Liver (tissue), 9 donors: ENCODE results near the gene P2RY14. TPM values are rescaled to one million over a fixed set of nuclear protein-coding genes. Genes with fewer than 3 reads are reported as not detected.

ENCODE experiments used
- DNase-seq: peaks from one replicate; pipeline ENCODE4 v3.0.0-alpha.2; 2017; ENCODE audit warnings: low spot score
- H3K27ac ChIP-seq, 2 donors: one replicate each; pipeline ENCODE4 v1.7.0; 2013; ENCODE audit warnings: inconsistent platforms in 2 of 2, low read length in 2 of 2, control low read depth in 1 of 2, low read depth in 1 of 2, mild to moderate bottlenecking in 1 of 2
- H3K27me3 ChIP-seq, 4 donors: one replicate each; pipeline versions ENCODE4 v1.6.1 to v1.7.0; 2013; ENCODE audit warnings: low read length in 3 of 4, inconsistent platforms in 1 of 4, mild to moderate bottlenecking in 1 of 4, moderate library complexity in 1 of 4; ENCODE audit not compliant: control insufficient read depth in 4 of 4, insufficient read depth in 4 of 4
- H3K36me3 ChIP-seq, 4 donors: one replicate each; pipeline versions ENCODE4 v1.6.1 to v1.7.0; 2013; ENCODE audit warnings: low read length in 3 of 4, mild to moderate bottlenecking in 3 of 4, low read depth in 1 of 4, moderate library complexity in 1 of 4; ENCODE audit not compliant: control insufficient read depth in 4 of 4, insufficient read depth in 3 of 4
- H3K4me1 ChIP-seq, 4 donors: one replicate each; pipeline versions ENCODE4 v1.6.1 to v1.7.0; 2013; ENCODE audit warnings: low read length in 3 of 4, mild to moderate bottlenecking in 3 of 4, moderate library complexity in 1 of 4; ENCODE audit not compliant: control insufficient read depth in 4 of 4, insufficient read depth in 4 of 4
- H3K4me3 ChIP-seq, 3 donors: one replicate each; pipeline versions ENCODE4 v1.6.1 to v1.7.0; 2013; ENCODE audit warnings: low read length in 3 of 3, control low read depth in 1 of 3, low read depth in 1 of 3, mild to moderate bottlenecking in 1 of 3
- H3K9ac ChIP-seq, 2 donors: one replicate each; pipeline ENCODE4 v1.7.0; 2013; ENCODE audit warnings: low read length in 2 of 2, mild to moderate bottlenecking in 2 of 2, moderate library complexity in 2 of 2, control low read depth in 1 of 2, low read depth in 1 of 2
- H3K9me3 ChIP-seq, 4 donors: one replicate each; pipeline versions ENCODE4 v1.6.1 to v1.7.0; 2013; ENCODE audit warnings: low read length in 3 of 4; ENCODE audit not compliant: control insufficient read depth in 4 of 4
- CTCF ChIP-seq: fragments of 150-350 bp; IDR thresholded peaks from 2 replicates; pipeline ENCODE4 v1.5.1; 2017; ENCODE audit warnings: improper control_type of control experiment, low read depth, low read length; ENCODE audit not compliant: missing input control
- EGR1 ChIP-seq, 2 donors: IDR thresholded peaks; 2 replicates each; pipeline ENCODE4 v1.6.1; 2016 to 2018; ENCODE audit warnings: antibody characterized with exemption in 2 of 2, low read depth in 2 of 2
- FOXA1 ChIP-seq: IDR thresholded peaks from 2 replicates; pipeline ENCODE4 v1.6.1; 2016; ENCODE audit warnings: antibody characterized with exemption
- FOXA2 ChIP-seq: IDR thresholded peaks from 2 replicates; pipeline ENCODE4 v1.6.1; 2016; ENCODE audit warnings: antibody characterized with exemption
- GABPA ChIP-seq, 2 donors: IDR thresholded peaks in 1 of 2; conservative IDR thresholded peaks in 1 of 2; 2 replicates each; pipeline ENCODE4 v1.6.1; 2016; ENCODE audit warnings: antibody characterized with exemption in 2 of 2, mild to moderate bottlenecking in 1 of 2, moderate library complexity in 1 of 2
- HNF4A ChIP-seq, 2 donors: conservative IDR thresholded peaks; 2 replicates each; pipeline ENCODE4 v1.6.1; 2016; ENCODE audit warnings: antibody characterized with exemption in 2 of 2, mild to moderate bottlenecking in 2 of 2
- HNF4G ChIP-seq: IDR thresholded peaks from 2 replicates; pipeline ENCODE4 v1.6.1; 2016; ENCODE audit warnings: antibody characterized with exemption
- JUND ChIP-seq, 2 donors: IDR thresholded peaks; 2 replicates each; pipeline ENCODE4 v1.6.1; 2016; ENCODE audit warnings: antibody characterized with exemption in 2 of 2
- MAX ChIP-seq: IDR thresholded peaks from 2 replicates; pipeline ENCODE4 v1.6.1; 2016; ENCODE audit warnings: antibody characterized with exemption
- NR2F2 ChIP-seq: IDR thresholded peaks from 2 replicates; pipeline ENCODE4 v1.6.1; 2016; ENCODE audit warnings: antibody characterized with exemption
- RAD21 ChIP-seq, 2 donors: IDR thresholded peaks; 2 replicates each; pipeline ENCODE4 v1.6.1; 2016; ENCODE audit warnings: antibody characterized with exemption in 2 of 2, mild to moderate bottlenecking in 2 of 2
- RXRA ChIP-seq, 2 donors: IDR thresholded peaks; 2 replicates each; pipeline ENCODE4 v1.6.1; 2017 to 2018; ENCODE audit warnings: antibody characterized with exemption in 2 of 2, mild to moderate bottlenecking in 1 of 2
- SP1 ChIP-seq: IDR thresholded peaks from 2 replicates; pipeline ENCODE4 v1.6.1; 2018; ENCODE audit warnings: antibody characterized with exemption, mild to moderate bottlenecking
- TAF1 ChIP-seq: conservative IDR thresholded peaks from 2 replicates; pipeline ENCODE4 v1.6.1; 2016; ENCODE audit warnings: antibody characterized with exemption, mild to moderate bottlenecking
- YY1 ChIP-seq: IDR thresholded peaks from 2 replicates; pipeline ENCODE4 v1.6.1; 2016; ENCODE audit warnings: antibody characterized with exemption, mild to moderate bottlenecking
- ZBTB33 ChIP-seq: IDR thresholded peaks from 2 replicates; pipeline ENCODE4 v1.6.1; 2016; ENCODE audit warnings: antibody characterized with exemption
- WGBS: extraction: QIAGEN DNeasy Blood & Tissue Kit; methylation state at CpG from one replicate; pipeline ENCODE4 v1.1.7; 2013; 5-methylcytosine and 5-hydroxymethylcytosine counted together
- polyA plus RNA-seq, 2 donors: library from polyadenylated mRNA; stranded (reverse) in 1 of 2; unstranded in 1 of 2; fragments of 200-250 nt in 1 of 2; fragments of >200 nt in 1 of 2; fragmentation: Nextera tagmentation in 1 of 2; extraction: Ambion mirVana in 1 of 2; gene quantifications; one replicate each; pipeline versions ENCODE4 v1.2.1 to v1.2.3, GENCODE V29; 2013 to 2015
- total RNA-seq, 2 donors: library from RNA; depleted of rRNA; stranded (reverse); fragments of >200 nt; gene quantifications; one replicate each; pipeline ENCODE4 v1.2.3, GENCODE V29; 2014
- TF ChIP-seq, protein P1 (sequence below): IDR thresholded peaks from 2 replicates; pipeline ENCODE4 v1.6.1; 2016; ENCODE audit warnings: antibody characterized with exemption
- TF ChIP-seq, protein P2 (sequence below): IDR thresholded peaks from 2 replicates; pipeline ENCODE4 v1.6.1; 2016; ENCODE audit warnings: antibody characterized with exemption, mild to moderate bottlenecking
- donor health status: healthy.
- donor health status: healthy.
- donor health status: healthy.
- donor health status: healthy.
- donor health status: healthy.

Gene P2RY14
- total and polyA plus RNA-seq, 4 donors: 0.10 to 0.37 (median 0.22) TPM

DNA sequence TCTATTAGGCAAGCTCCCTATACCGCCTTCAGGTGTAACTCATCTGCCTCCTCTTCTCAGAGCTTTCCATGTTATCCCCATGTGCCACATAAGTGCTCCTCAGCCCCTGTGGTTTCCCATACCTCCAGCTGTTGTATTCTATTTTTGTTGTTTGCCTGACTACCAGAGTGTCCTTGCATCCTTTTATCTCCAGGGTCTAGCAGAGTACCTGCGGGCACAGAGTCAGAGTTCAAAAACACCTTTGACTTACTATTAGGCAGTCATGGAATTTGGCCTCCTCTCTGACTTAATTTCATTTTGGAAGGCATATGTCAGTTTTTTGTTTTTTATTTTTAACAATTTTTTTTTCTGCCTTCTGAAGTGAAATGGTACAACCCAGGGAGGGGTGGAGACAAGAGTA lies 31.2 kb upstream of the P2RY14 start:
- TF ChIP-seq RAD21 (IDR thresholded peaks at IDR 0.05): no peak
- TF ChIP-seq, protein P1, sequence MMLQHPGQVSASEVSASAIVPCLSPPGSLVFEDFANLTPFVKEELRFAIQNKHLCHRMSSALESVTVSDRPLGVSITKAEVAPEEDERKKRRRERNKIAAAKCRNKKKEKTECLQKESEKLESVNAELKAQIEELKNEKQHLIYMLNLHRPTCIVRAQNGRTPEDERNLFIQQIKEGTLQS: no peak
- TF ChIP-seq, protein P2, sequence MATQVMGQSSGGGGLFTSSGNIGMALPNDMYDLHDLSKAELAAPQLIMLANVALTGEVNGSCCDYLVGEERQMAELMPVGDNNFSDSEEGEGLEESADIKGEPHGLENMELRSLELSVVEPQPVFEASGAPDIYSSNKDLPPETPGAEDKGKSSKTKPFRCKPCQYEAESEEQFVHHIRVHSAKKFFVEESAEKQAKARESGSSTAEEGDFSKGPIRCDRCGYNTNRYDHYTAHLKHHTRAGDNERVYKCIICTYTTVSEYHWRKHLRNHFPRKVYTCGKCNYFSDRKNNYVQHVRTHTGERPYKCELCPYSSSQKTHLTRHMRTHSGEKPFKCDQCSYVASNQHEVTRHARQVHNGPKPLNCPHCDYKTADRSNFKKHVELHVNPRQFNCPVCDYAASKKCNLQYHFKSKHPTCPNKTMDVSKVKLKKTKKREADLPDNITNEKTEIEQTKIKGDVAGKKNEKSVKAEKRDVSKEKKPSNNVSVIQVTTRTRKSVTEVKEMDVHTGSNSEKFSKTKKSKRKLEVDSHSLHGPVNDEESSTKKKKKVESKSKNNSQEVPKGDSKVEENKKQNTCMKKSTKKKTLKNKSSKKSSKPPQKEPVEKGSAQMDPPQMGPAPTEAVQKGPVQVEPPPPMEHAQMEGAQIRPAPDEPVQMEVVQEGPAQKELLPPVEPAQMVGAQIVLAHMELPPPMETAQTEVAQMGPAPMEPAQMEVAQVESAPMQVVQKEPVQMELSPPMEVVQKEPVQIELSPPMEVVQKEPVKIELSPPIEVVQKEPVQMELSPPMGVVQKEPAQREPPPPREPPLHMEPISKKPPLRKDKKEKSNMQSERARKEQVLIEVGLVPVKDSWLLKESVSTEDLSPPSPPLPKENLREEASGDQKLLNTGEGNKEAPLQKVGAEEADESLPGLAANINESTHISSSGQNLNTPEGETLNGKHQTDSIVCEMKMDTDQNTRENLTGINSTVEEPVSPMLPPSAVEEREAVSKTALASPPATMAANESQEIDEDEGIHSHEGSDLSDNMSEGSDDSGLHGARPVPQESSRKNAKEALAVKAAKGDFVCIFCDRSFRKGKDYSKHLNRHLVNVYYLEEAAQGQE: no peak
- no peak for TF ChIP-seq HNF4A (conservative IDR thresholded peaks at IDR 0.05)
- no peak for TF ChIP-seq FOXA1
- no peak for TF ChIP-seq MAX
- H3K36me3 ChIP-seq: no peaks in the 10 kb centered on the region
- no peak for DNase-seq
- no peak overlapping the region for H3K27ac ChIP-seq
- H3K4me3 ChIP-seq: no peak overlapping the region
- no peaks in the 10 kb centered on the region for H3K27me3 ChIP-seq
- H3K9me3 ChIP-seq: no peaks in the 10 kb centered on the region
- H3K4me1 ChIP-seq: no peaks in the 10 kb centered on the region
- no peak overlapping the region for H3K9ac ChIP-seq
- WGBS: over 99% methylated on average over 2 of the region's 2 CpGs

DNA sequence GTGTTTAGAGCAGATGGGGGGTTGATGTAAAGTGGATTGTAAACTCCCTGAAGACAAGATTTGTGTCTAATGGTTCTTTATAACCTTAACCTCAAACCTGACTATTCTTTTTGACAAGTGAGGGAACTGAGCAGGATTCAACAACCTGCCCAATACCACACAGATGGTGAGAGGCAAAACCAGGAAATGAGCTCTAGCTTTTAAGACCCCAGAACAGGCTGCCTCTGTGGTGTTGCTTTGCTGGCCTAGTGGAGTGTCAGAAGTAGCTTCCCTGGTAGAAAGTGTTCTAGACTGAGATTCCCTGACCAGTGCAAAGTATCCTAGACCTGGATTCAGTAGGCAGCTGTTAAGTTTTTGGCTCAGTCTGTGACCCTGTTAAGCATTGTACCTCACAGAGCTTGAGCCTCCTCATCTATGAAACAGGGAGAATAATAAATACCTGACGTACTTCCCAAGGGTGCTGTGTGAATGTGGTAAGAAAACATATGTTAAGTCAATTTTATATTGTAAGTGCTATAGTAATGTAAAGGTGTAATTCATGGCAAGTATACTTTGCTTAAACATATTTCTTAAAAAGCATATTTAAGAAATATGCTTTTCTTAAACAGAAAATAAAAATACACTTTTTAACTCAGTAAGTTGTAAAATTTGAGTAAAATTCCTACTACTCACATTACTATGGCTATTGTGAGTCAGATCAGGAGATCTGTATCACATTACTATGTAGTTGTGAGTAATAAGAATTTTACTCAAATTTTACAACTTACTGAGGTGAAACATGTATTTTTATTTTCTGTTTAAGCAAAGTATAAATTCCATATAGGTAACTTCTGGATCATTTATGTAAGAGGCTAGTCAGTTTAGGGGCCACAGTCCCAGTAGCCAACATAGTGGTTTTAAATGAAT lies 29.5 kb upstream of the P2RY14 start:
- no peak overlapping the region for H3K9ac ChIP-seq
- H3K4me1 ChIP-seq: no peaks in the 10 kb centered on the region
- no peak for DNase-seq
- no peaks in the 10 kb centered on the region for H3K9me3 ChIP-seq
- no peaks in the 10 kb centered on the region for H3K36me3 ChIP-seq
- no peak overlapping the region for H3K4me3 ChIP-seq
- no peak overlapping the region for H3K27ac ChIP-seq
- no peaks in the 10 kb centered on the region for H3K27me3 ChIP-seq
- 91% methylated on average over 1 of the region's 1 CpG for WGBS
- TF ChIP-seq GABPA (IDR thresholded peaks at IDR 0.05 in 1 of 2, conservative IDR thresholded peaks at IDR 0.05 in 1 of 2) (no peak), MAX (no peak), CTCF (no peak), EGR1 (IDR thresholded peaks at IDR 0.05; ENCODE audit: low read depth in 2 of 2) (no peak), RXRA (IDR thresholded peaks at IDR 0.05) (no peak), HNF4A (conservative IDR thresholded peaks at IDR 0.05) (no peak), YY1 (no peak), SP1 (no peak), RAD21 (IDR thresholded peaks at IDR 0.05) (no peak), TAF1 (no peak), FOXA1 (no peak), ZBTB33 (no peak), FOXA2 (no peak), JUND (IDR thresholded peaks at IDR 0.05) (no peak), HNF4G (no peak), NR2F2 (no peak)
- TF ChIP-seq, protein P2: no peak
- TF ChIP-seq, protein P1: no peak
